Hematopoietic multipotent progenitor cell treated with erythropoietin and hydrocortisone succinate and interleukin-3 and kit ligand, for 17 days (in vitro differentiated cells): ENCODE results near the gene TBXA2R.
"Not testable (repeated sequence)": the region's sequence is repeated elsewhere in the genome, so short reads cannot be mapped to it uniquely, and the experiment has no call there.

ENCODE experiments used
- DNase-seq: peaks from one replicate; pipeline ENCODE4 v3.0.0-alpha.2; 2015; ENCODE audit warnings: low spot score

TBXA2R gene

DNA sequence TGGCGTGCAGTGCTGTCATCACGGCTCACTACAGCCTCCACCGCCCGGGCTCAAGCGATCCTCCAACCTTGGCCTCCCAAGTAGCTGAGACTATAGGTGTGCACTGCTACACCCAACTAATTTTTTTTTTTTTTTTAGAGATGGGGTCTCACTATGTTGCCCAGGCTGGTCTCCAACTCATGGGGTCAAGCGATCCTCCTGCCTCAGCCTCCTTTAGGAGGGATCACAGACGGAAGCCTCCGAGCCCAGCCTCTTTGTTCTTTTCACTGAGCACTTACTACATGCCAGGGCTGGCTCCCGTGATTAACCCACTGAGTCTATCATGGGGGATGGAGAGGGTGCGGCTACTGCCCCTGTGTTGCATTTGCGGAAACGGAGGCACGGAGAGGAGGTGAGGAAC, 32.8 kb upstream of the TBXA2R start:
- DNase-seq = no peak

GRCh38 chr19:3638208-3639193, 31.8 kb upstream of the TBXA2R start:
- DNase-seq = no peak

GRCh38 chr19:3637621-3638020, 30.9 kb upstream of the TBXA2R start:
- no peak for DNase-seq

- DNase-seq = no peak
Observed at GRCh38 chr19:3636962-3637361, 30.3 kb upstream of the TBXA2R start.

DNA sequence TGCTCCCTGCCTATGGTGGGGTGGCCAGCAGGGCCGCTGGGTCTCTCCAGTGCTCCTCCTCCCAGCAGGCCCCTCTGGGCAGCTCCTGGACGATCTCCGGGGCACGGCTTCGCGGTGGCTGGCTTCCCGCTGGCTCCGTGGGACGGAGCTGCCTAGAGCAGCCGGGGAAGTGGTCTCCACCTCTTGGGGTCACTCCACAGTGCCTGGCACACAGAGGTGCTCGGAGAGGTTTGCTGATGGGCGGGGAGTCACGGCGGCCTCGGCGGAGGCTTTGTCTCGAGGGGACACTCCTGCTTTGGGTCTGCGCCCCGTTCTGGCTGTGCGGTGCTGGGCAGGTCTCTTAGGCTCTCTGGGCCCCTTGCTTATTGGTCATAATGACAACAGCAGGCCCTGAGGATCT, 29.8 kb upstream of the TBXA2R start:
- DNase-seq = no peak

DNA sequence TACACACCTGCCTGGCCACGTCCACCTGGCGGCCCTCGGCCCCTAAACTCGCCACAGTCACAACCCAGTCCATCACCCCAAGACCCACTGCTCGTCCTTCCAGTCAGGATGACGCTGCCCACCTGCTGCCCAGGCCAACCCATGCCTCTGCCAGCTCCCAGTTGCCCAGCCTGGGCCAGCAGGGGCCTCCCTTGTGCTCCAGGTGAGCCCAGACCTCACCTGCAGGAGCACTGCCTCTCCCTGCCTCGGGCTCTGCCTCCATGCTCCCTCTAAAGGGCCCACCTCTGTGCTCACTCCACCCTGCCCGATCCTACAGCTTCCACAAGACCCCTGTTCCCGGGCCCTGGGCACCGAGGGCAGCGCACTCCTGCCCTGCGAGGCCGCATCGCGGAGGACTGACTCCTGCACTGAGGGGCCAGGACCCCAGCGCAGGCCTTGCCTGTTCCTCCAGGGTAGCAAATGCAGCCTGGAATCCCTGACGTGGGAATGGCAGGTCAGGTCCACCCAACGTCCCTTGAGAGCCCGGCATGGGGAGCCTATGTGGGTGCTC, 27.9 kb upstream of the TBXA2R start:
- no peak for DNase-seq

- no peak for DNase-seq
Observed at GRCh38 chr19:3633559-3633988, 26.9 kb upstream of the TBXA2R start.

- DNase-seq = no peak
Observed at GRCh38 chr19:3632739-3633558, 26.3 kb upstream of the TBXA2R start.

DNA sequence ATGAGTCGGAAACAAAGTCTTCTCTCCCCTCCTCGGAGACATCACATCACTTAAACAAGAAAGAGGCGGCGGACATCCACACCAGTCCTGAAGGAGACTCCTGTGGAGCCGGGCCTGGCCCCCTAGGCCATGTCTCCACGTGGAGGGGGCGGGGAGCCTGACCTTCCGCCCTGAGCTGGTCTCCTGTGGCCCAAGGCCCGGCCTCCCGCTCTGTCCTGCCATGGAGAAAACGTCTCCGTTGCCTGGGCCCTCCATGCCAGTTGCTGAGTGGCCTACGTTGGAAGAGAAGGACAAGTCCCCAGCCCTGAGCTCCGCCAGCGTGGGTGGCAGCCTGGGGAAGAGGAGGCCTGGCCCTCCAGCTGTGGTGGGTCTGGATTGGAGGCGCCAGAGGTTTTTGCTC, 25.4 kb upstream of the TBXA2R start:
- DNase-seq = no peak

GRCh38 chr19:3631053-3631861, 24.6 kb upstream of the TBXA2R start:
- DNase-seq = no peak

DNA sequence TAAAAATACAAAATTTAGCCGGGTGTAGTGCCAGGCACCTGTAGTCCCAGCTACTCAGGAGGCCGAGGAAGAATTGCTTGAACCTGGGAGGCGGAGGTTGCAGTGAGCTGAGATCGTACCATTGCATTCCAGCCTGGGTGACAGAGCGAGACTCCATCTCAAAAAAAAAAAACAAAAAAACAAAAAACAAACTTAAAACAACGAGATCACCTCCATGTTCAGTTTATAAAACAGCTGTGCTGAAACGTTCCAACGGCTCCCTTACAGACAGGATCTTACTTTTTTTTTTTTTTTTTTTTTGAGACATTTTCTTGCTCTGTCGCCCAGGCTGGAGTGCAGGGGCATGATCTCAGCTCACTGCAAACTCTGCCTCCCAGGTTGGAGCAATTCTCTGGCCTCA, 22.1 kb upstream of the TBXA2R start:
- not testable (repeated sequence) for DNase-seq

- DNase-seq = no peak
Observed at GRCh38 chr19:3627351-3627723, 20.7 kb upstream of the TBXA2R start.

- peak; percentile 99 for DNase-seq
Observed at GRCh38 chr19:3626473-3627350, 20.0 kb upstream of the TBXA2R start, which contains the start of gene CACTIN. CACTIN (minus strand) TSS chr19:3626790; CDS start chr19:3626762, 28 bp downstream.

GRCh38 chr19:3625996-3626472, 19.4 kb upstream of the TBXA2R start:
- DNase-seq = no peak

GRCh38 chr19:3623716-3624115, 17.0 kb upstream of the TBXA2R start:
- DNase-seq = no peak

DNA sequence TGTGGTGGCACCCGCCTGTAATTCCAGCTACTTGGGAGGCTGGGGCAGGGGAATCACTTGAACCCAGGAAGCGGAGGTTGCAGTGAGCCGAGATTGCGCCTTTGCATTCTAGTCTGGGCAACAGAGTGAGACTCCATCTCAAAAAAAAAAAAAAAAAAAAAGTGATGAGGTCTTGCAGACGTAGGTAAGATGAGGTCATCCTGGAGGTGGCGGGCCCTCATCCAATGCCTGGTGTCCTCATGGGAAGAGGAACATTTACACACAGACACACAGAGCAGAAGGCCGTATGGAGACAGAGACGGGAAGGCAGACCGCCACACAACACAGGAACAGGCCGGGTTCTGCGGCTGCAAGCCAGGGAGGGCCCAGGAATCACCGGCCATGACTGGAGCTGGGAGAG, 15.5 kb upstream of the TBXA2R start:
- no peak for DNase-seq

- DNase-seq = no peak
Observed at GRCh38 chr19:3621689-3622088, 15.0 kb upstream of the TBXA2R start.

GRCh38 chr19:3620817-3621547, 14.3 kb upstream of the TBXA2R start:
- DNase-seq = no peak

- no peak for DNase-seq
Observed at GRCh38 chr19:3620145-3620816, 13.6 kb upstream of the TBXA2R start.
